Measurements from ENCODE around the gene STK38L.

Gene STK38L

DNA sequence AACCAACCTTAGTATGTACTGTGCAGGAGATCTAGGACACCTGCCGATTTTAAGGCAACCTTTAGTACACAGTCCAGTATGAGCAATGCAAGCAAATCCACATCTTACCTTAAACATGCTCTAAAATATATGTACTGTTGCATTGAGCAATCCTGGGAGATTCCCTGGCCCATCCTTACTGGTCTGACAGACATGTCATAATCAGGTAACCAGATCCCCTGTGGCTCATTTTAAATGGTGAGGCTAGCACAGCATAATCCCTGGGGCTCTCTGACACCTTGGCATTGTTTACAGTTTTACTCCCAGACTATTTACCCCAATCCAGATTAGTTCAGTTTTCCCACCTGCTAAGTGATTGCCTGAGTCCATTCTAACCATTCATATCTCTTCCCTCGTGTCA is 103.7 kb downstream of the STK38L start:
- CTCF ChIA-PET = interaction anchor here (0.8 kb wide), 1 partner anchor 333 kb away, joined by 3 read pairs; no protein-coding TSS in a partner anchor
- POLR2A ChIA-PET = no interaction called here
- 100% methylated on average over 1 of the region's 2 CpGs for WGBS (ENCODE audit: insufficient coverage)

DNA sequence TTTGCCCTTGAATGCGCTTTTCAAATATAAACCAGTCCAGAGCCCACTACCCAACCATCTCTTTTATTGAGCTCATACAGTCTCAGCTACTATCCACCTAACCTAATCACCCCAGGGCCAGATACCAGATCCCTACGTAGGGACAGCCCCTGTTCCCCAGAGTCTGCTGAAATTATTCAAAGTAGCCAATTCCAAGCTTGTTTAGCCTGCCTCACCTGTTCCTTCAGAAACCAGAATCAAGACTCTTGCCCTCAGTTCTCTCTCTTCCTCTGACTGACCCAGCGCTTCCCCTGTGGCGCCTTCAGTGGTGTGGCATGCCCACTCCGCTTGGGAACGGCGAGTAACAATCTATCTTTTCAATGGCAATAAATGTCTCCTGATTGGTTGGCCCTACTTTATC is 107.4 kb downstream of the STK38L start:
- Histone ChIP-seq H3K9me3 (ENCODE audit: control extremely low read depth in 1 of 5, control insufficient read depth in 4 of 5, insufficient read depth in 2 of 5, low read depth in 1 of 5, low read length in 4 of 5) (no peaks in the 10 kb centered on the region), H3K27ac (ENCODE audit: insufficient read depth in 1 of 2, low read depth in 1 of 2, low read length in 2 of 2, poor library complexity in 1 of 2, severe bottlenecking in 2 of 2) (no peak overlapping the region), H3K4me3 (ENCODE audit: control insufficient read depth in 1 of 7, extremely low read depth in 1 of 7, insufficient read depth in 4 of 7, low read depth in 2 of 7, low read length in 6 of 7) (no peak overlapping the region), H3K27me3 (replicated peaks in 2 of 5; ENCODE audit: control insufficient read depth in 4 of 5, insufficient read depth in 5 of 5, low read length in 4 of 5) (no peaks in the 10 kb centered on the region), H3K36me3 (ENCODE audit: control insufficient read depth in 4 of 4, insufficient read depth in 4 of 4, low read length in 3 of 4) (no peaks in the 10 kb centered on the region), H3K4me1 (ENCODE audit: control extremely low read depth in 1 of 4, control insufficient read depth in 4 of 4, insufficient read depth in 4 of 4, low read length in 3 of 4) (no peaks in the 10 kb centered on the region)
- WGBS (ENCODE audit: insufficient coverage) = 100% methylated on average over 3 of the region's 7 CpGs
- POLR2A ChIA-PET = no interaction called here
- CTCF ChIA-PET = interaction anchor here (0.9 kb wide), 1 partner anchor 12 kb away, joined by 3 read pairs; no protein-coding TSS in a partner anchor
- DNase-seq = no peak

More for the DNA sequence above, 103.7 kb downstream of the STK38L start:
- no peak overlapping the region for H3K27ac ChIP-seq (ENCODE audit: insufficient read depth in 1 of 2, low read depth in 1 of 2, low read length in 2 of 2, poor library complexity in 1 of 2, severe bottlenecking in 2 of 2)
- H3K27me3 ChIP-seq (replicated peaks in 2 of 5; ENCODE audit: control insufficient read depth in 4 of 5, insufficient read depth in 5 of 5, low read length in 4 of 5) = no peaks in the 10 kb centered on the region
- no peak overlapping the region for H3K4me3 ChIP-seq (ENCODE audit: control insufficient read depth in 1 of 7, extremely low read depth in 1 of 7, insufficient read depth in 4 of 7, low read depth in 2 of 7, low read length in 6 of 7)
- no peaks in the 10 kb centered on the region for H3K9me3 ChIP-seq (ENCODE audit: control extremely low read depth in 1 of 5, control insufficient read depth in 4 of 5, insufficient read depth in 2 of 5, low read depth in 1 of 5, low read length in 4 of 5)
- no peaks in the 10 kb centered on the region for H3K4me1 ChIP-seq (ENCODE audit: control extremely low read depth in 1 of 4, control insufficient read depth in 4 of 4, insufficient read depth in 4 of 4, low read length in 3 of 4)
- no peak for DNase-seq
- no peaks in the 10 kb centered on the region for H3K36me3 ChIP-seq (ENCODE audit: control insufficient read depth in 4 of 4, insufficient read depth in 4 of 4, low read length in 3 of 4)

DNA sequence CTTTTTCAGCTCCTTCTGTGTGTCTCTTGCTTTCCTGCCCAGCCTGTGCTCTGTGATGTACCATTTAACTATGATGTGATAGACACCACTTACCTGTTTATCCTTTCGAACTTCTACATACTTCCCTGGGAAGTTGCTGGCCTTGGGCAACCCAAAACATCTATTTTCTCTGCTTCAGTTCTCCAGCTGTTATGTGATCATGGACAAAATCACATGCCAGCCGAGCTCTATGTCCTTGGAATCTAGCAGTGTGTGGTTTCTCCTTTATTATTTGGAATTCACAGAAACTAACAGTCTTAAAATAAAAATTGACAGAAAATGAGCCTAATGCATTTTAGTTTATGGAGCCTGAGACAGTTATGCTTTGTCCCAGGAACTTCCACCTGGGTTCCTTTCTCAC is 111.4 kb downstream of the STK38L start:
- Histone ChIP-seq H3K4me1 (ENCODE audit: control extremely low read depth in 1 of 4, control insufficient read depth in 4 of 4, insufficient read depth in 4 of 4, low read length in 3 of 4) (no peaks in the 10 kb centered on the region), H3K4me3 (ENCODE audit: control insufficient read depth in 1 of 7, extremely low read depth in 1 of 7, insufficient read depth in 4 of 7, low read depth in 2 of 7, low read length in 6 of 7) (no peak overlapping the region), H3K27ac (ENCODE audit: insufficient read depth in 1 of 2, low read depth in 1 of 2, low read length in 2 of 2, poor library complexity in 1 of 2, severe bottlenecking in 2 of 2) (no peak overlapping the region), H3K27me3 (replicated peaks in 2 of 5; ENCODE audit: control insufficient read depth in 4 of 5, insufficient read depth in 5 of 5, low read length in 4 of 5) (no peaks in the 10 kb centered on the region), H3K9me3 (ENCODE audit: control extremely low read depth in 1 of 5, control insufficient read depth in 4 of 5, insufficient read depth in 2 of 5, low read depth in 1 of 5, low read length in 4 of 5) (no peaks in the 10 kb centered on the region), H3K36me3 (ENCODE audit: control insufficient read depth in 4 of 4, insufficient read depth in 4 of 4, low read length in 3 of 4) (no peaks in the 10 kb centered on the region)
- DNase-seq = no peak
- WGBS (ENCODE audit: insufficient coverage) = no CpG with 5 or more reads among the region's 2 CpGs
- ChIA-PET POLR2A (no interaction called here), CTCF (no interaction called here)

DNA sequence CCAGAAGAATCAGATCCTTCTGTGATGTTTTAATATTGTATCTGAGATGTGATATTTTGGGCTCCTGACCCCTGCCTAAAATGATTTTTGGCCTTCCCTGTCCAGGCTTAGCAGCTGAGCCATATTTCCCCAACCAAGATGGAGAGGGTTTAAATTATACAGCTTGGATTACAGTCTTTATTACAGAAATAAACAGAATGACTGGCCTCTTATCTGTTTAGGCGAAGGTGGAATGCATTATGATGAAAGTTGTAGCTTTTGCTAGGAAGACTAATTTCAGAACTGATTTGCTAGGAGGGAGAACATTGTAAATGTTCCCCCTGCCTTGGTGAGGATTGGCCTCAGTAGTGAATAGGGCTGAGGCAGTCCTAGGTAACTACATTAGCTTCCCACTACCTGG is 111.9 kb downstream of the STK38L start:
- H3K4me3 ChIP-seq (ENCODE audit: control insufficient read depth in 1 of 7, extremely low read depth in 1 of 7, insufficient read depth in 4 of 7, low read depth in 2 of 7, low read length in 6 of 7) = no peak overlapping the region
- H3K36me3 ChIP-seq (ENCODE audit: control insufficient read depth in 4 of 4, insufficient read depth in 4 of 4, low read length in 3 of 4) = no peaks in the 10 kb centered on the region
- no peak for DNase-seq
- H3K27ac ChIP-seq (ENCODE audit: insufficient read depth in 1 of 2, low read depth in 1 of 2, low read length in 2 of 2, poor library complexity in 1 of 2, severe bottlenecking in 2 of 2) = no peak overlapping the region
- 100% methylated on average over 1 of the region's 1 CpG for whole genome bisulfite sequencing (ENCODE audit: insufficient coverage)
- POLR2A ChIA-PET = no interaction called here
- no peaks in the 10 kb centered on the region for H3K9me3 ChIP-seq (ENCODE audit: control extremely low read depth in 1 of 5, control insufficient read depth in 4 of 5, insufficient read depth in 2 of 5, low read depth in 1 of 5, low read length in 4 of 5)
- no peaks in the 10 kb centered on the region for H3K27me3 ChIP-seq (replicated peaks in 2 of 5; ENCODE audit: control insufficient read depth in 4 of 5, insufficient read depth in 5 of 5, low read length in 4 of 5)
- CTCF ChIA-PET = no interaction called here
- H3K4me1 ChIP-seq (ENCODE audit: control extremely low read depth in 1 of 4, control insufficient read depth in 4 of 4, insufficient read depth in 4 of 4, low read length in 3 of 4) = no peaks in the 10 kb centered on the region

DNA sequence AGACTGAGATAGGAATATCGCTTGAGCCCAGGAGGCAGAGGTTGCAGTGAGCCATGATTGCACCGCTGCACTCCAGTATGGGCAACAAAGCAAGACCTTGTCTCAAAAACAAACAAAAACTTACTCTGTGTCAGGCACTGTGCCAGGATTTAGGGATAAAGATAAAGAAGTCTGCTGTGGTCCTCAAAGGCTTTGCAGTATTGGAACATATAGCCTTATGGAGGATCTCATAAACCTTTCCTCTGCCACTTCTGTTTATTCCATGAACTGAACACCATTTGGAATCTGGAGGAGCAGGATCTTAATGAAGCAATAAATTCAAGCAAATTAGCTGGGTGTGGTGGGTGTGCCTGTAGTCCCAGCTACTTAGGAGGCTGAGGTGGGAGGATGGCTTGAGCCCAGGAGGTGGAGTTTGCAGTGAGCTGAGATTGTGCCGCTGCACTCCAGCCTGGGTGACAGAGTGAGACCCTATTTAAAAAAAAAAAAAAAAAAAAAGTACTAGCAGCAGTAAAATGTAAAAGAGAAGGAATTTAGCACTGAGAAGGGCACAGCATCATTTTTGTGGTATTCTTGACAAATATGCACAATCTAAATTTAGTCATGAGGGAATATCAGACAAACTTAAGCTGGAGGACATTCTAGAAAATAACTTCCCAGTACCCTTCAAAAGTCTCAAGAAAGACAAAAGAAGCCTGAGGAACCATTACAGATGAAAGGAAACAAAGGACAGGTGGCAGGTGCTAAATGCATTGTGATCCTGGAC is 115.7 kb downstream of the STK38L start:
- WGBS (ENCODE audit: insufficient coverage) = no CpG with 5 or more reads among the region's 3 CpGs
- Histone ChIP-seq H3K27ac (ENCODE audit: insufficient read depth in 1 of 2, low read depth in 1 of 2, low read length in 2 of 2, poor library complexity in 1 of 2, severe bottlenecking in 2 of 2) (no peak overlapping the region), H3K36me3 (ENCODE audit: control insufficient read depth in 4 of 4, insufficient read depth in 4 of 4, low read length in 3 of 4) (peaks cover 0 to 2% (median 1%) of the 10 kb centered on the region in 4 experiments), H3K27me3 (replicated peaks in 2 of 5; ENCODE audit: control insufficient read depth in 4 of 5, insufficient read depth in 5 of 5, low read length in 4 of 5) (no peaks in the 10 kb centered on the region), H3K4me3 (ENCODE audit: control insufficient read depth in 1 of 7, extremely low read depth in 1 of 7, insufficient read depth in 4 of 7, low read depth in 2 of 7, low read length in 6 of 7) (no peak overlapping the region), H3K4me1 (ENCODE audit: control extremely low read depth in 1 of 4, control insufficient read depth in 4 of 4, insufficient read depth in 4 of 4, low read length in 3 of 4) (no peaks in the 10 kb centered on the region), H3K9me3 (ENCODE audit: control extremely low read depth in 1 of 5, control insufficient read depth in 4 of 5, insufficient read depth in 2 of 5, low read depth in 1 of 5, low read length in 4 of 5) (peaks cover 0 to 6% (median 4%) of the 10 kb centered on the region in 5 experiments)
- CTCF ChIA-PET = no interaction called here
- POLR2A ChIA-PET = no interaction called here
- DNase-seq = no peak

DNA sequence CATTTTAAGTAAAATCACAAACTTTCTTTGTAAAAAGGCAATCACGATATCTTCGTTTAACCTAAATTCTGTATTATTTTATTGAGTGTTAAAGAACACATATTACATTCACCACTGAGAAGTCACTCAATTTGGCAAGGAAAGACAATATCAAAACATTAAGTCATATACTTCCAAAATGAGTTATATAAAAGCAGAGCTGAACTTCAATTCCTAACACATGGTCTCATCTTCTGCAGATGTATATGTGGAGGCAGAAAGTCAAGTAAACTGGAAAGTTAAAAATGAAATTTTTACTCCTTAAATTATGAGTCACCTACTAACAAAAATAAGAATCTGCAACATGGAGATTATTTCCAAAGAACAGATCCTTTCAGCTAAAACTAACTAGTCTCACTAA is 117.3 kb downstream of the STK38L start:
- CTCF ChIA-PET = no interaction called here
- H3K9me3 ChIP-seq (ENCODE audit: control extremely low read depth in 1 of 5, control insufficient read depth in 4 of 5, insufficient read depth in 2 of 5, low read depth in 1 of 5, low read length in 4 of 5) = peaks cover 0 to 6% (median 4%) of the 10 kb centered on the region in 5 experiments
- H3K27me3 ChIP-seq (replicated peaks in 2 of 5; ENCODE audit: control insufficient read depth in 4 of 5, insufficient read depth in 5 of 5, low read length in 4 of 5) = no peaks in the 10 kb centered on the region
- no peak for DNase-seq
- H3K4me1 ChIP-seq (ENCODE audit: control extremely low read depth in 1 of 4, control insufficient read depth in 4 of 4, insufficient read depth in 4 of 4, low read length in 3 of 4) = no peaks in the 10 kb centered on the region
- H3K4me3 ChIP-seq (ENCODE audit: control insufficient read depth in 1 of 7, extremely low read depth in 1 of 7, insufficient read depth in 4 of 7, low read depth in 2 of 7, low read length in 6 of 7) = no peak overlapping the region
- H3K27ac ChIP-seq (ENCODE audit: insufficient read depth in 1 of 2, low read depth in 1 of 2, low read length in 2 of 2, poor library complexity in 1 of 2, severe bottlenecking in 2 of 2) = no peak overlapping the region
- POLR2A ChIA-PET = interaction anchor here (0.5 kb wide), 1 partner anchor 20 kb away, joined by 6 read pairs; no protein-coding TSS in a partner anchor
- peaks cover 0 to 2% (median 1%) of the 10 kb centered on the region in 4 experiments for H3K36me3 ChIP-seq (ENCODE audit: control insufficient read depth in 4 of 4, insufficient read depth in 4 of 4, low read length in 3 of 4)
- WGBS (ENCODE audit: insufficient coverage) = no CpG with 5 or more reads among the region's 2 CpGs

GRCh38 chr12:27366621-27367020 is 122.5 kb downstream of the STK38L start:
- Histone ChIP-seq H3K36me3 (ENCODE audit: control insufficient read depth in 4 of 4, insufficient read depth in 4 of 4, low read length in 3 of 4) (peaks cover 2 to 25% (median 11%) of the 10 kb centered on the region in 4 experiments), H3K4me1 (ENCODE audit: control extremely low read depth in 1 of 4, control insufficient read depth in 4 of 4, insufficient read depth in 4 of 4, low read length in 3 of 4) (peaks cover 0 to 2% (median 0%) of the 10 kb centered on the region in 4 experiments), H3K9me3 (ENCODE audit: control extremely low read depth in 1 of 5, control insufficient read depth in 4 of 5, insufficient read depth in 2 of 5, low read depth in 1 of 5, low read length in 4 of 5) (peaks cover 0 to 6% (median 4%) of the 10 kb centered on the region in 5 experiments), H3K27me3 (replicated peaks in 2 of 5; ENCODE audit: control insufficient read depth in 4 of 5, insufficient read depth in 5 of 5, low read length in 4 of 5) (no peaks in the 10 kb centered on the region), H3K27ac (ENCODE audit: insufficient read depth in 1 of 2, low read depth in 1 of 2, low read length in 2 of 2, poor library complexity in 1 of 2, severe bottlenecking in 2 of 2) (no peak overlapping the region), H3K4me3 (ENCODE audit: control insufficient read depth in 1 of 7, extremely low read depth in 1 of 7, insufficient read depth in 4 of 7, low read depth in 2 of 7, low read length in 6 of 7) (no peak overlapping the region)
- no peak for DNase-seq
- no CpG with 5 or more reads among the region's 3 CpGs for WGBS (ENCODE audit: insufficient coverage)
- POLR2A ChIA-PET = no interaction called here
- CTCF ChIA-PET = interaction anchor here (1.5 kb wide), 1 partner anchor 18 kb away, joined by 4 read pairs; no protein-coding TSS in a partner anchor
